Astrocyte (in vitro differentiated cells and primary cell): ENCODE measurements around the gene ARHGAP26. TPM values are rescaled to one million over a fixed set of nuclear protein-coding genes. Genes with fewer than 3 reads are reported as not detected.

Experiments used
- DNase-seq: peaks from one replicate; pipeline ENCODE4 v3.0.0-alpha.2; 2010; ENCODE audit warnings: low read depth
- FAIRE-seq: peaks from 2 replicates; lab custom pipeline; 2011; peaks lifted over from hg19 to GRCh38; lab: Jason Lieb, UNC
- H2AFZ ChIP-seq: 2 replicates; pipeline ENCODE4 v1.6.0; 2012; ENCODE audit warnings: low read depth, low read length, inconsistent platforms
- H3K27ac ChIP-seq: 2 replicates; pipeline ENCODE4 v1.5.1; 2011; ENCODE audit warnings: low read depth, low read length, inconsistent platforms
- H3K27me3 ChIP-seq: 2 replicates; pipeline ENCODE4 v1.6.0; 2011; ENCODE audit warnings: low read length, inconsistent platforms; ENCODE audit not compliant: insufficient read depth
- H3K36me3 ChIP-seq: 2 replicates; pipeline ENCODE4 v1.5.1; 2011; ENCODE audit warnings: low read length, inconsistent platforms; ENCODE audit not compliant: insufficient read depth
- H3K4me1 ChIP-seq: 2 replicates; pipeline ENCODE4 v1.5.1; 2011; ENCODE audit warnings: low read length, inconsistent platforms; ENCODE audit not compliant: insufficient read depth
- H3K4me2 ChIP-seq: 2 replicates; pipeline ENCODE4 v1.6.0; 2012; ENCODE audit warnings: low read length, inconsistent platforms
- H3K4me3 ChIP-seq: 2 replicates; pipeline ENCODE4 v1.5.1; 2011; ENCODE audit warnings: low read depth, mild to moderate bottlenecking, low read length, inconsistent platforms; ENCODE audit not compliant: insufficient read depth
- H3K79me2 ChIP-seq: 2 replicates; pipeline ENCODE4 v1.6.0; 2012; ENCODE audit warnings: mild to moderate bottlenecking, low read length, inconsistent platforms; ENCODE audit not compliant: insufficient read depth
- H3K9ac ChIP-seq: 2 replicates; pipeline ENCODE4 v1.6.0; 2012; ENCODE audit warnings: mild to moderate bottlenecking, low read length, inconsistent platforms
- H3K9me3 ChIP-seq: 2 replicates; pipeline ENCODE4 v1.5.1; 2012; ENCODE audit warnings: low read depth, mild to moderate bottlenecking, low read length, inconsistent platforms; ENCODE audit not compliant: insufficient read depth
- H4K20me1 ChIP-seq: 2 replicates; pipeline ENCODE4 v1.6.0; 2012; ENCODE audit warnings: low read length, inconsistent platforms; ENCODE audit not compliant: insufficient read depth
- H3K27ac Mint-ChIP-seq: one replicate; pipeline ENCODE4 v1.8.0; 2021; ENCODE audit warnings: mild to moderate bottlenecking, mixed read lengths; ENCODE audit not compliant: unreplicated experiment
- H3K27me3 Mint-ChIP-seq: one replicate; pipeline ENCODE4 v1.8.0; 2021; ENCODE audit warnings: low read depth, mixed read lengths; ENCODE audit not compliant: unreplicated experiment
- H3K36me3 Mint-ChIP-seq: one replicate; pipeline ENCODE4 v1.8.0; 2021; ENCODE audit warnings: low read depth, mixed read lengths; ENCODE audit not compliant: unreplicated experiment
- H3K4me1 Mint-ChIP-seq: one replicate; pipeline ENCODE4 v1.8.0; 2021; ENCODE audit warnings: low read depth, mixed read lengths; ENCODE audit not compliant: unreplicated experiment
- H3K4me3 Mint-ChIP-seq: one replicate; pipeline ENCODE4 v1.8.0; 2021; ENCODE audit warnings: mild to moderate bottlenecking, moderate library complexity, mixed read lengths; ENCODE audit not compliant: unreplicated experiment
- H3K9me3 Mint-ChIP-seq: one replicate; pipeline ENCODE4 v1.8.0; 2021; ENCODE audit warnings: mild to moderate bottlenecking, mixed read lengths; ENCODE audit not compliant: unreplicated experiment
- EZH2 ChIP-seq: IDR thresholded peaks from 2 replicates; pipeline ENCODE4 v1.6.1; 2012; ENCODE audit warnings: mild to moderate bottlenecking, low read length, inconsistent platforms; ENCODE audit not compliant: insufficient read depth
- total RNA-seq: library from RNA; stranded (reverse); gene quantifications from 2 replicates; pipeline ENCODE4 v1.2.1, GENCODE V29; 2021
- TF ChIP-seq, protein P1 (sequence below): IDR thresholded peaks from 2 replicates; pipeline ENCODE4 v1.5.1; 2011; ENCODE audit warnings: low read depth, mild to moderate bottlenecking, inconsistent platforms, low read length, moderate library complexity; ENCODE audit not compliant: insufficient read depth

ARHGAP26 gene
- total RNA-seq, 1 donor from 2014 or later, result 5.6 TPM

DNA sequence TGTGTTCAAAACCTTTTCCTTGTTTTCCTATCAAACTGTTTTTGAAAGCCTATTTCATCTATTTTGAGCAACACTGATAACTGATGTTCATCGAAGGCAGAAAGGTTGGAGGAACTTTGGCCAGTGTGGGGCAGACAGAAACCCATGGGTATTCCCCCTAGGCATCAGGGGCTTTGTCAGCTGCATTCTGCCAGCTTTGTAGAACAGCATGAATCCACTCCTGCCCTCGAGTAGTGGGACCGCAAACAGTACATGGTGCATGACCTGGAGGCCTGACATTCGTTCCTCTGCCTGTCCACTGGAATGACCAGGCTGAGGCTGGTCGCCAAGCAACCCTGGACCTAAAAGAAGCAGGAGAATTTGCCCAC is 22.7 kb downstream of the ARHGAP26 start:
- Mint-ChIP-seq H3K4me3 (no peak overlapping the region), H3K27me3 (peaks cover under 1% of the 10 kb centered on the region), H3K36me3 (peaks cover 3% of the 10 kb centered on the region), H3K9me3 (no peaks in the 10 kb centered on the region), H3K4me1 (no peaks in the 10 kb centered on the region), H3K27ac (no peak overlapping the region)
- no peak for FAIRE-seq
- no peaks in the 10 kb centered on the region for H3K9me3 ChIP-seq
- H3K9ac ChIP-seq, result no peak overlapping the region
- H3K79me2 ChIP-seq, result no peaks in the 10 kb centered on the region
- H3K36me3 ChIP-seq, result no peaks in the 10 kb centered on the region
- no peak for TF ChIP-seq EZH2
- TF ChIP-seq, protein P1, sequence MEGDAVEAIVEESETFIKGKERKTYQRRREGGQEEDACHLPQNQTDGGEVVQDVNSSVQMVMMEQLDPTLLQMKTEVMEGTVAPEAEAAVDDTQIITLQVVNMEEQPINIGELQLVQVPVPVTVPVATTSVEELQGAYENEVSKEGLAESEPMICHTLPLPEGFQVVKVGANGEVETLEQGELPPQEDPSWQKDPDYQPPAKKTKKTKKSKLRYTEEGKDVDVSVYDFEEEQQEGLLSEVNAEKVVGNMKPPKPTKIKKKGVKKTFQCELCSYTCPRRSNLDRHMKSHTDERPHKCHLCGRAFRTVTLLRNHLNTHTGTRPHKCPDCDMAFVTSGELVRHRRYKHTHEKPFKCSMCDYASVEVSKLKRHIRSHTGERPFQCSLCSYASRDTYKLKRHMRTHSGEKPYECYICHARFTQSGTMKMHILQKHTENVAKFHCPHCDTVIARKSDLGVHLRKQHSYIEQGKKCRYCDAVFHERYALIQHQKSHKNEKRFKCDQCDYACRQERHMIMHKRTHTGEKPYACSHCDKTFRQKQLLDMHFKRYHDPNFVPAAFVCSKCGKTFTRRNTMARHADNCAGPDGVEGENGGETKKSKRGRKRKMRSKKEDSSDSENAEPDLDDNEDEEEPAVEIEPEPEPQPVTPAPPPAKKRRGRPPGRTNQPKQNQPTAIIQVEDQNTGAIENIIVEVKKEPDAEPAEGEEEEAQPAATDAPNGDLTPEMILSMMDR, result no peak
- H3K4me2 ChIP-seq, result no peak overlapping the region
- peaks cover 4% of the 10 kb centered on the region for H3K27me3 ChIP-seq
- no peaks in the 10 kb centered on the region for H3K4me1 ChIP-seq
- H3K4me3 ChIP-seq, result no peak overlapping the region
- DNase-seq, result no peak
- H2AFZ ChIP-seq, result no peak overlapping the region
- H4K20me1 ChIP-seq, result no peaks in the 10 kb centered on the region
- H3K27ac ChIP-seq, result no peak overlapping the region

DNA sequence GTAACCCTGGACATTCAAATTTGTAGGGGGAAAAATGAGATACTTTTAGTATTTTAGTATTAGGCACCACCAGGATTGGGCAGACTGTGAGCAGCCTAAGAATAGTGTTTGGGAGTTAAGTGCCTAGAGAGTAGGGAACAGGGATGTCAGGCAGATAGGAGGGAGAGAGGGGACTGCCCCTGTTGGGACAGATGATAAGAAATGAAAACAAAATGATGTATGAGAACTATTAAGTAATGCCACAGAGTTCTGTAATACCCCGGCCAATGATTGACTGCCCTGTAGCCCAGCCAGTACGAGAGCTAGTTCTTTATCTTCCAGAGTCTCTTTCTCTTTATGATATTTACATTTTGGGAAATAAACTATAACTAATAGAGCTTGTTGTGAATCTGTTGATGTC is 24.4 kb downstream of the ARHGAP26 start:
- H3K9me3 ChIP-seq, result no peaks in the 10 kb centered on the region
- H3K9me3 Mint-ChIP-seq, result no peaks in the 10 kb centered on the region
- H3K4me1 ChIP-seq, result no peaks in the 10 kb centered on the region
- H3K4me2 ChIP-seq, result no peak overlapping the region
- peaks cover 4% of the 10 kb centered on the region for H3K27me3 Mint-ChIP-seq
- DNase-seq, result no peak
- H3K4me3 ChIP-seq, result no peak overlapping the region
- H2AFZ ChIP-seq, result no peak overlapping the region
- peaks cover 4% of the 10 kb centered on the region for H3K27me3 ChIP-seq
- TF ChIP-seq, protein P1, result no peak
- TF ChIP-seq EZH2, result no peak
- no peak overlapping the region for H3K9ac ChIP-seq
- no peaks in the 10 kb centered on the region for H3K36me3 ChIP-seq
- H3K79me2 ChIP-seq, result no peaks in the 10 kb centered on the region
- no peak overlapping the region for H3K27ac ChIP-seq
- H3K36me3 Mint-ChIP-seq, result peaks cover 3% of the 10 kb centered on the region
- no peak for FAIRE-seq
- H4K20me1 ChIP-seq, result no peaks in the 10 kb centered on the region
- H3K27ac Mint-ChIP-seq, result no peak overlapping the region
- no peaks in the 10 kb centered on the region for H3K4me1 Mint-ChIP-seq
- H3K4me3 Mint-ChIP-seq, result no peak overlapping the region

GRCh38 chr5:142795251-142795650 is 25.1 kb downstream of the ARHGAP26 start:
- Histone ChIP-seq H3K4me1 (no peaks in the 10 kb centered on the region), H4K20me1 (no peaks in the 10 kb centered on the region), H3K4me3 (no peak overlapping the region), H3K9ac (no peak overlapping the region), H3K9me3 (no peaks in the 10 kb centered on the region), H3K27me3 (peaks cover 4% of the 10 kb centered on the region), H3K4me2 (no peak overlapping the region), H3K36me3 (no peaks in the 10 kb centered on the region), H3K27ac (no peak overlapping the region), H2AFZ (no peak overlapping the region), H3K79me2 (no peaks in the 10 kb centered on the region)
- DNase-seq, result no peak
- Mint-ChIP-seq H3K27ac (no peak overlapping the region), H3K27me3 (peaks cover 4% of the 10 kb centered on the region), H3K36me3 (peaks cover 3% of the 10 kb centered on the region), H3K9me3 (no peaks in the 10 kb centered on the region), H3K4me1 (no peaks in the 10 kb centered on the region), H3K4me3 (no peak overlapping the region)
- no peak for FAIRE-seq
- TF ChIP-seq, protein P1, result no peak
